SU-DHL-6 (cell line): Measurements from ENCODE around the gene HS6ST2.

Experiments used
- H2AFZ ChIP-seq: fragments of 200-600 bp; sonication (generic); 2 replicates; pipeline ENCODE4 v1.6.1; 2014; ENCODE audit warnings: low read depth, mild to moderate bottlenecking, moderate library complexity, mixed read lengths, antibody characterized with exemption, low read length; ENCODE audit not compliant: severe bottlenecking
- H3F3A ChIP-seq: fragments of 200-600 bp; shearing (Covaris generic); 2 replicates; pipeline ENCODE4 v1.6.0; 2016; ENCODE audit warnings: antibody characterized with exemption, mild to moderate bottlenecking; ENCODE audit not compliant: insufficient read depth
- H3K27ac ChIP-seq: fragments of 200-600 bp; sonication (generic); 2 replicates; pipeline ENCODE4 v1.5.1; 2016; ENCODE audit warnings: low read depth, mild to moderate bottlenecking, low read length, moderate library complexity, mixed read lengths
- H3K27me3 ChIP-seq: fragments of 200-600 bp; sonication (generic), shearing (Covaris generic); 2 replicates; pipeline ENCODE4 v1.6.0; 2014; ENCODE audit warnings: mild to moderate bottlenecking, low read length
- H3K36me3 ChIP-seq: fragments of 200-600 bp; sonication (generic); 2 replicates; pipeline ENCODE4 v1.6.1; 2014; ENCODE audit warnings: mild to moderate bottlenecking, low read length, mixed read lengths
- H3K4me2 ChIP-seq: fragments of 300-600, 200-600 bp; shearing (Covaris generic), sonication (generic); 2 replicates; pipeline ENCODE4 v1.6.0; 2014; ENCODE audit warnings: low read length, low read depth, mild to moderate bottlenecking; ENCODE audit not compliant: poor library complexity, severe bottlenecking
- H3K4me3 ChIP-seq: fragments of 200-600 bp; sonication (generic); 2 replicates; pipeline ENCODE4 v1.5.1; 2014; ENCODE audit warnings: antibody characterized with exemption, low read length, mild to moderate bottlenecking, mixed read lengths; ENCODE audit not compliant: insufficient read depth, poor library complexity, severe bottlenecking
- H3K79me2 ChIP-seq: fragments of 200-600 bp; sonication (generic); 2 replicates; pipeline ENCODE4 v1.6.1; 2014; ENCODE audit warnings: mild to moderate bottlenecking, low read length, moderate library complexity; ENCODE audit not compliant: insufficient read depth
- H3K9ac ChIP-seq: fragments of 200-600 bp; sonication (generic); 2 replicates; pipeline ENCODE4 v1.7.0; 2014; ENCODE audit warnings: mild to moderate bottlenecking, low read length
- H3K9me2 ChIP-seq: fragments of 200-600 bp; sonication (generic); replicated peaks from 2 replicates; pipeline ENCODE4 v1.6.1; 2014; ENCODE audit warnings: low read length; ENCODE audit not compliant: insufficient read depth
- H3K9me3 ChIP-seq: fragments of 200-600 bp; sonication (generic); 2 replicates; pipeline ENCODE4 v1.6.1; 2014; ENCODE audit warnings: low read length, mixed read lengths; ENCODE audit not compliant: insufficient read depth
- H4K20me1 ChIP-seq: fragments of 200-600 bp; sonication (generic); 2 replicates; pipeline ENCODE4 v1.6.1; 2014; ENCODE audit warnings: low read depth, mild to moderate bottlenecking, antibody characterized with exemption, low read length, moderate library complexity, mixed read lengths
- CTCF ChIP-seq: fragments of 200-600 bp; sonication (generic); IDR thresholded peaks from one replicate; pipeline ENCODE4 v1.5.1; 2017; ENCODE audit warnings: antibody characterized with exemption, mild to moderate bottlenecking, low read length, moderate library complexity; ENCODE audit not compliant: insufficient read depth, poor library complexity, severe bottlenecking
- EZH2phosphoT487 ChIP-seq: fragments of 200-600 bp; sonication (generic), shearing (Covaris generic); conservative IDR thresholded peaks from 2 replicates; pipeline ENCODE4 v1.6.1; 2018; ENCODE audit warnings: mild to moderate bottlenecking, antibody characterized with exemption, low read length, moderate library complexity, mixed read lengths

HS6ST2 gene

GRCh38 chrX:132648895-132649294 is 309.5 kb downstream of the HS6ST2 start:
- no peak for TF ChIP-seq EZH2phosphoT487
- TF ChIP-seq CTCF: no peak
- Histone ChIP-seq H3K4me3 (no peak overlapping the region), H3K36me3 (no peaks in the 10 kb centered on the region), H3K9ac (no peak overlapping the region), H3F3A (no peaks in the 10 kb centered on the region), H3K9me3 (no peaks in the 10 kb centered on the region), H3K27ac (no peak overlapping the region), H3K9me2 (no peaks in the 10 kb centered on the region), H3K4me2 (no peak overlapping the region), H2AFZ (no peak overlapping the region), H3K27me3 (no peaks in the 10 kb centered on the region), H4K20me1 (no peaks in the 10 kb centered on the region), H3K79me2 (no peaks in the 10 kb centered on the region)

- Histone ChIP-seq H3K79me2 (no peaks in the 10 kb centered on the region), H4K20me1 (no peaks in the 10 kb centered on the region), H2AFZ (no peak overlapping the region), H3K9me3 (no peaks in the 10 kb centered on the region), H3K27ac (no peak overlapping the region), H3F3A (no peaks in the 10 kb centered on the region), H3K9ac (no peak overlapping the region), H3K4me3 (no peak overlapping the region), H3K36me3 (no peaks in the 10 kb centered on the region), H3K9me2 (no peaks in the 10 kb centered on the region), H3K4me2 (no peak overlapping the region), H3K27me3 (no peaks in the 10 kb centered on the region)
- no peak for TF ChIP-seq CTCF
Measured at GRCh38 chrX:132639446-132639845, 319.0 kb downstream of the HS6ST2 start.

GRCh38 chrX:132638313-132638712 is 320.1 kb downstream of the HS6ST2 start:
- Histone ChIP-seq H3K36me3 (no peaks in the 10 kb centered on the region), H3K4me2 (no peak overlapping the region), H3K4me3 (no peak overlapping the region), H4K20me1 (no peaks in the 10 kb centered on the region), H3K27ac (no peak overlapping the region), H3K9me2 (no peaks in the 10 kb centered on the region), H2AFZ (no peak overlapping the region), H3K9ac (no peak overlapping the region), H3K27me3 (no peaks in the 10 kb centered on the region), H3K9me3 (no peaks in the 10 kb centered on the region), H3F3A (no peaks in the 10 kb centered on the region), H3K79me2 (no peaks in the 10 kb centered on the region)
- TF ChIP-seq CTCF (no peak), EZH2phosphoT487 (no peak)

GRCh38 chrX:132636080-132636479 is 322.3 kb downstream of the HS6ST2 start:
- H3K27ac ChIP-seq: no peak overlapping the region
- H3K79me2 ChIP-seq: no peaks in the 10 kb centered on the region
- no peaks in the 10 kb centered on the region for H4K20me1 ChIP-seq
- no peaks in the 10 kb centered on the region for H3K36me3 ChIP-seq
- no peak overlapping the region for H3K9ac ChIP-seq
- H3K9me2 ChIP-seq: no peaks in the 10 kb centered on the region
- H3K4me2 ChIP-seq: no peak overlapping the region
- H3K4me3 ChIP-seq: no peak overlapping the region
- TF ChIP-seq CTCF (no peak), EZH2phosphoT487 (no peak)
- H3F3A ChIP-seq: no peaks in the 10 kb centered on the region
- H3K27me3 ChIP-seq: no peaks in the 10 kb centered on the region
- H2AFZ ChIP-seq: no peak overlapping the region
- H3K9me3 ChIP-seq: no peaks in the 10 kb centered on the region
